Measurements from ENCODE around the gene ADAMTS1.

The ADAMTS1 gene

GRCh38 chr21:26813426-26813998 lies 31.7 kb downstream of the ADAMTS1 start:
- Histone ChIP-seq H3K4me3 (ENCODE audit: low read depth, low read length) (no peak overlapping the region), H3K9me3 (ENCODE audit: control insufficient read depth, insufficient read depth, low read depth, low read length) (no peaks in the 10 kb centered on the region), H3K36me3 (ENCODE audit: control insufficient read depth in 2 of 2, insufficient read depth in 1 of 2, low read length in 2 of 2) (no peaks in the 10 kb centered on the region), H3K27ac (ENCODE audit: extremely low read depth, low read depth, low read length) (no peak overlapping the region), H3K4me1 (ENCODE audit: control insufficient read depth, insufficient read depth, low read length) (no peaks in the 10 kb centered on the region)
- POLR2A ChIA-PET: interaction anchor here (0.7 to 3.3 kb wide), 2 partner anchors 24 to 31 kb away, joined by 5 to 34 read pairs; partner anchors contain the start of gene ADAMTS1
- CTCF ChIA-PET: interaction anchor here (0.6 to 1.2 kb wide), 3 partner anchors 12 to 1932 kb away, joined by 3 to 4 read pairs (median 3); no protein-coding TSS in a partner anchor
- TF ChIP-seq ZNF10 (tag by site-specific recombination; IDR thresholded peaks at IDR 0.05): peak; percentile 93
- no peak for TF ChIP-seq ZNF341 (tag by site-specific recombination; IDR thresholded peaks at IDR 0.05; ENCODE audit: low read depth)

DNA sequence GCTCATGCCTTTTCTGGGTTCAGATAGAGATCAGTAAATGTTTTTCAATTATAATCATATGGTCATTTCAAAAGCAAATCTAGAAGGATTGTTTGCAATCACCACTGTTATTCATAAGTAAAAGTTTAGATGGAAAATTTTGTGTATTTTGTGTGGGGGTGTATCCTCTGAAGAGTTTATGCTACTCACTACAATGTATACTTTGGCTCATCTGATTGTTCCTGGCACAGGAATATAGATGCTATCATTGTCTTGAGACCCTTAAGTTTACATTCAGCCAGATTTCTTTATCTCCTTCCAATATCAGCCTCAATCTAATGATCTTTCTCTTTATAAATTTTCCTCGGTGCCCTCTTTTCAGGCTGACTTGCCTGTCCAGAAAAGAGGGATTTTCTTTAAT lies 33.0 kb downstream of the ADAMTS1 start:
- POLR2A ChIA-PET: no interaction called here
- TF ChIP-seq ZNF266 (tag by site-specific recombination; IDR thresholded peaks at IDR 0.05; ENCODE audit: low read depth) (no peak), ZNF521 (tag by site-specific recombination; IDR thresholded peaks at IDR 0.05) (no peak), ZNF488 (tag by site-specific recombination; IDR thresholded peaks at IDR 0.05) (no peak), ZBTB7A (tag by site-specific recombination; IDR thresholded peaks at IDR 0.05; ENCODE audit: low read depth) (no peak), ZNF747 (tag by site-specific recombination; IDR thresholded peaks at IDR 0.05) (no peak), ZNF2 (tag by site-specific recombination; IDR thresholded peaks at IDR 0.05) (no peak), PRDM2 (tag by site-specific recombination; IDR thresholded peaks at IDR 0.05; ENCODE audit: borderline replicate concordance) (no peak), ELK4 (IDR thresholded peaks at IDR 0.05; ENCODE audit: borderline replicate concordance, low read depth, low read length) (no peak), ZNF404 (tag by site-specific recombination; IDR thresholded peaks at IDR 0.05) (no peak), IKZF3 (tag by site-specific recombination; IDR thresholded peaks at IDR 0.05) (no peak), ZFP37 (tag by site-specific recombination; IDR thresholded peaks at IDR 0.05) (no peak), BCL11A (tag by site-specific recombination; IDR thresholded peaks at IDR 0.05; ENCODE audit: low read depth) (no peak), ZNF174 (tag by site-specific recombination; IDR thresholded peaks at IDR 0.05) (no peak), ZNF792 (tag by site-specific recombination; IDR thresholded peaks at IDR 0.05) (no peak), ZNF629 (tag by site-specific recombination; IDR thresholded peaks at IDR 0.05) (no peak), ZBTB17 (tag by site-specific recombination; IDR thresholded peaks at IDR 0.05) (no peak), ZNF341 (tag by site-specific recombination; IDR thresholded peaks at IDR 0.05; ENCODE audit: low read depth) (no peak)
- TF ChIP-seq, protein P1, sequence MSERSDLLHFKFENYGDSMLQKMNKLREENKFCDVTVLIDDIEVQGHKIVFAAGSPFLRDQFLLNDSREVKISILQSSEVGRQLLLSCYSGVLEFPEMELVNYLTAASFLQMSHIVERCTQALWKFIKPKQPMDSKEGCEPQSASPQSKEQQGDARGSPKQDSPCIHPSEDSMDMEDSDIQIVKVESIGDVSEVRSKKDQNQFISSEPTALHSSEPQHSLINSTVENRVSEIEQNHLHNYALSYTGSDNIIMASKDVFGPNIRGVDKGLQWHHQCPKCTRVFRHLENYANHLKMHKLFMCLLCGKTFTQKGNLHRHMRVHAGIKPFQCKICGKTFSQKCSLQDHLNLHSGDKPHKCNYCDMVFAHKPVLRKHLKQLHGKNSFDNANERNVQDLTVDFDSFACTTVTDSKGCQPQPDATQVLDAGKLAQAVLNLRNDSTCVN (tag by site-specific recombination; optimal IDR thresholded peaks at IDR 0.05): no peak
- TF ChIP-seq, protein P2, sequence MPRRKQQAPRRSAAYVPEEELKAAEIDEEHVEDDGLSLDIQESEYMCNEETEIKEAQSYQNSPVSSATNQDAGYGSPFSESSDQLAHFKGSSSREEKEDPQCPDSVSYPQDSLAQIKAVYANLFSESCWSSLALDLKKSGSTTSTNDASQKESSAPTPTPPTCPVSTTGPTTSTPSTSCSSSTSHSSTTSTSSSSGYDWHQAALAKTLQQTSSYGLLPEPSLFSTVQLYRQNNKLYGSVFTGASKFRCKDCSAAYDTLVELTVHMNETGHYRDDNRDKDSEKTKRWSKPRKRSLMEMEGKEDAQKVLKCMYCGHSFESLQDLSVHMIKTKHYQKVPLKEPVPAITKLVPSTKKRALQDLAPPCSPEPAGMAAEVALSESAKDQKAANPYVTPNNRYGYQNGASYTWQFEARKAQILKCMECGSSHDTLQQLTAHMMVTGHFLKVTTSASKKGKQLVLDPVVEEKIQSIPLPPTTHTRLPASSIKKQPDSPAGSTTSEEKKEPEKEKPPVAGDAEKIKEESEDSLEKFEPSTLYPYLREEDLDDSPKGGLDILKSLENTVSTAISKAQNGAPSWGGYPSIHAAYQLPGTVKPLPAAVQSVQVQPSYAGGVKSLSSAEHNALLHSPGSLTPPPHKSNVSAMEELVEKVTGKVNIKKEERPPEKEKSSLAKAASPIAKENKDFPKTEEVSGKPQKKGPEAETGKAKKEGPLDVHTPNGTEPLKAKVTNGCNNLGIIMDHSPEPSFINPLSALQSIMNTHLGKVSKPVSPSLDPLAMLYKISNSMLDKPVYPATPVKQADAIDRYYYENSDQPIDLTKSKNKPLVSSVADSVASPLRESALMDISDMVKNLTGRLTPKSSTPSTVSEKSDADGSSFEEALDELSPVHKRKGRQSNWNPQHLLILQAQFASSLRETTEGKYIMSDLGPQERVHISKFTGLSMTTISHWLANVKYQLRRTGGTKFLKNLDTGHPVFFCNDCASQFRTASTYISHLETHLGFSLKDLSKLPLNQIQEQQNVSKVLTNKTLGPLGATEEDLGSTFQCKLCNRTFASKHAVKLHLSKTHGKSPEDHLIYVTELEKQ (tag by site-specific recombination; IDR thresholded peaks at IDR 0.05; ENCODE audit: borderline replicate concordance): no peak
- H3K27ac ChIP-seq (ENCODE audit: extremely low read depth, low read depth, low read length): no peak overlapping the region
- CTCF ChIA-PET: interaction anchor here (1.5 kb wide), 1 partner anchor 37 kb away, joined by 3 read pairs; no protein-coding TSS in a partner anchor
- H3K36me3 ChIP-seq (ENCODE audit: control insufficient read depth in 2 of 2, insufficient read depth in 1 of 2, low read length in 2 of 2): no peaks in the 10 kb centered on the region
- H3K4me1 ChIP-seq (ENCODE audit: control insufficient read depth, insufficient read depth, low read length): no peaks in the 10 kb centered on the region
- H3K4me3 ChIP-seq (ENCODE audit: low read depth, low read length): no peak overlapping the region
- no peaks in the 10 kb centered on the region for H3K9me3 ChIP-seq (ENCODE audit: control insufficient read depth, insufficient read depth, low read depth, low read length)

All from HEK293 (cell line).